ENCODE data around the gene FMN1.

DNA sequence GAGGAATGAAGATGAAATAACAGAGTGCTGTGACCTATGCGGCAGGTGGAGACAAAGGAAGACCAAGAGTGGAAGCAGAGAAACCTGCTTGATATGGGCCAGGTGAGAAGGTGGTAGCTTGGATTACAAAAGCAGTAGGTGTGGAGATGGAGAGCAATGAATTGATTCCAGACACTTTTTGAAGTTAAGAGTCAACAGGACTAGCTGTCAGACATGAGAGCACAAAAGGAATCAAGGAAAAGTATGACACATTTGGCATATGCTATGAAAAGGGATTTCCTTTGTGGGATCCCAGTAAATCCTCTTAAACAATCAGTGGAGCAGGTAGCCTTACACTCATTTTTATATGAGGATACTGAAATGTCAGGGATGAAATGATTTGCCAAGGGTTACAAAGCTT is 316.2 kb downstream of the FMN1 start:
- TF ChIP-seq, protein P1, sequence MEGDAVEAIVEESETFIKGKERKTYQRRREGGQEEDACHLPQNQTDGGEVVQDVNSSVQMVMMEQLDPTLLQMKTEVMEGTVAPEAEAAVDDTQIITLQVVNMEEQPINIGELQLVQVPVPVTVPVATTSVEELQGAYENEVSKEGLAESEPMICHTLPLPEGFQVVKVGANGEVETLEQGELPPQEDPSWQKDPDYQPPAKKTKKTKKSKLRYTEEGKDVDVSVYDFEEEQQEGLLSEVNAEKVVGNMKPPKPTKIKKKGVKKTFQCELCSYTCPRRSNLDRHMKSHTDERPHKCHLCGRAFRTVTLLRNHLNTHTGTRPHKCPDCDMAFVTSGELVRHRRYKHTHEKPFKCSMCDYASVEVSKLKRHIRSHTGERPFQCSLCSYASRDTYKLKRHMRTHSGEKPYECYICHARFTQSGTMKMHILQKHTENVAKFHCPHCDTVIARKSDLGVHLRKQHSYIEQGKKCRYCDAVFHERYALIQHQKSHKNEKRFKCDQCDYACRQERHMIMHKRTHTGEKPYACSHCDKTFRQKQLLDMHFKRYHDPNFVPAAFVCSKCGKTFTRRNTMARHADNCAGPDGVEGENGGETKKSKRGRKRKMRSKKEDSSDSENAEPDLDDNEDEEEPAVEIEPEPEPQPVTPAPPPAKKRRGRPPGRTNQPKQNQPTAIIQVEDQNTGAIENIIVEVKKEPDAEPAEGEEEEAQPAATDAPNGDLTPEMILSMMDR (conservative IDR thresholded peaks at IDR 0.05; ENCODE audit: low read depth, low read length), result no peak
- TF ChIP-seq EZH2 (IDR thresholded peaks at IDR 0.05; ENCODE audit: low read length, unreplicated experiment) (no peak), EZH2phosphoT487 (IDR thresholded peaks at IDR 0.05; ENCODE audit: borderline replicate concordance, low read length) (no peak)

All from PC-3 (cell line).